Measurements from ENCODE around the gene EIF2B1. TPM values are rescaled to one million over a fixed set of nuclear protein-coding genes. Genes with fewer than 3 reads are reported as not detected.

The EIF2B1 gene
- 17.0 and 17.3 TPM in 2 replicates for polyA plus RNA-seq

GRCh38 chr12:123633379-123634141, at the start of gene EIF2B1, which contains the start of gene GTF2H3:
EIF2B1 (minus strand) TSS chr12:123633686; CDS start chr12:123633557, 129 bp downstream.
GTF2H3 (plus strand) TSS chr12:123633829; CDS start chr12:123633860, 31 bp downstream.

GRCh38 chr12:123670882-123671728, 37.6 kb upstream of the EIF2B1 start, which contains the start of gene TCTN2:
TCTN2 (plus strand) TSS chr12:123671113; CDS start chr12:123671241, 128 bp downstream.

GRCh38 chr12:123601602-123602489, 31.6 kb downstream of the EIF2B1 start, which contains the start of gene DDX55:
DDX55 (plus strand) TSS chr12:123602099; CDS start chr12:123602149, 50 bp downstream.

Other genes starting within 250 kb of the EIF2B1 start
- gene KMT5A, start 249.6 kb downstream of the EIF2B1 start, polyA plus RNA-seq: 3.1 and 5.3 TPM in 2 replicates
- gene RILPL2, start 197.0 kb downstream of the EIF2B1 start, polyA plus RNA-seq: 0.15 and 0.90 TPM in 2 replicates
- gene SNRNP35, start 175.5 kb downstream of the EIF2B1 start, polyA plus RNA-seq: 48.6 and 58.7 TPM in 2 replicates
- gene RILPL1, start 100.0 kb downstream of the EIF2B1 start, polyA plus RNA-seq: 0.50 and 6.8 TPM in 2 replicates
- 121 and 146 TPM in 2 replicates for gene TMED2, start 49.1 kb downstream of the EIF2B1 start, polyA plus RNA-seq
- gene DDX55, start 31.6 kb downstream of the EIF2B1 start, polyA plus RNA-seq: 5.2 and 11.7 TPM in 2 replicates
- 13.9 and 17.2 TPM in 2 replicates for gene GTF2H3, start 143 bp upstream of the EIF2B1 start, polyA plus RNA-seq
- gene TCTN2, start 37.4 kb upstream of the EIF2B1 start, polyA plus RNA-seq: 0.98 and 2.4 TPM in 2 replicates
- 2.9 and 8.4 TPM in 2 replicates for gene ATP6V0A2, start 78.7 kb upstream of the EIF2B1 start, polyA plus RNA-seq
- 1.8 TPM in 2 replicates for gene DNAH10, start 128.6 kb upstream of the EIF2B1 start, polyA plus RNA-seq

All from Purkinje cell (primary cell).